NT2/D1 (cell line): Measurements from ENCODE around the gene STK16.

Source experiments
- SUZ12 ChIP-seq: IDR thresholded peaks from 2 replicates; pipeline ENCODE4 v1.6.1; 2011; ENCODE audit not compliant: insufficient read length, insufficient read depth; ENCODE audit errors: extremely low read depth
- YY1 ChIP-seq: IDR thresholded peaks from 2 replicates; pipeline ENCODE4 v1.6.1; 2011; ENCODE audit not compliant: insufficient read length, insufficient read depth
- ZNF274 ChIP-seq: IDR thresholded peaks from 2 replicates; pipeline ENCODE4 v1.6.1; 2011; ENCODE audit warnings: mild to moderate bottlenecking, low read depth, low read length

DNA sequence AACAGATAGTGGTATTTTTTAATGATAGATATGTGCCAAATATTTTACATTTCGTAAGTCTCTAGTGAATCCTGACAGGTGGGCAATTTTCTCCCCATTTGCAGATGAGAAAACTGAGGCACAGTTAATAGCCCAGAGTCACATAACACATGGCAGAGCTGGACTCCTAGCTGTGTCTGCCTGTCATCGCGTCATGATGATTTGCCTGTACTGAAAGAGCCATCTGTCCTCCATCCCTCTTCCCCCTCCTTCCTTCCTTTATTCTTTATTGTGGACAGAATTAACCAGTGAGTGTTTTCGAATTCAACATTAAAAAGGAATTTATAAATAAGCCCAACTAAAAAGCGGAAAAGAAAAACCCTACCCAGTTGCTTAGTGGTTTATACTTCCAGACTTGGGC, 37.1 kb downstream of the STK16 start:
- TF ChIP-seq YY1 = no peak
- TF ChIP-seq SUZ12 = no peak
- TF ChIP-seq ZNF274 = no peak
